HFFc6 (cell line): ENCODE measurements around the gene YWHAB. TPM values are rescaled to one million over a fixed set of nuclear protein-coding genes. Genes with fewer than 3 reads are reported as not detected.

ENCODE experiments used
- DNase-seq: peaks from one replicate; pipeline ENCODE4 v3.0.0-alpha.2; 2018
- H3K27ac Mint-ChIP-seq: 2 replicates; pipeline ENCODE4 v1.8.0; 2020; ENCODE audit warnings: mild to moderate bottlenecking, mixed read lengths
- H3K27me3 Mint-ChIP-seq: 2 replicates; pipeline ENCODE4 v1.8.0; 2021; ENCODE audit warnings: mild to moderate bottlenecking, moderate library complexity, mixed read lengths; ENCODE audit not compliant: insufficient read depth
- H3K36me3 Mint-ChIP-seq: 2 replicates; pipeline ENCODE4 v1.8.0; 2021; ENCODE audit warnings: low read depth, mixed read lengths
- H3K4me1 Mint-ChIP-seq: 2 replicates; pipeline ENCODE4 v1.8.0; 2020; ENCODE audit warnings: low read depth, mixed read lengths
- H3K4me3 Mint-ChIP-seq: 2 replicates; pipeline ENCODE4 v1.8.0; 2020; ENCODE audit warnings: mild to moderate bottlenecking, moderate library complexity, mixed read lengths
- H3K9me3 Mint-ChIP-seq: 2 replicates; pipeline ENCODE4 v1.8.0; 2020; ENCODE audit warnings: mild to moderate bottlenecking, mixed read lengths
- CTCF ChIP-seq: fragments of 200-600 bp; sonication (generic); IDR thresholded peaks from 2 replicates; pipeline ENCODE4 v1.5.0; 2021; ENCODE audit warnings: antibody characterized with exemption, mild to moderate bottlenecking
- total RNA-seq, 6 experiments: library from RNA; stranded (reverse); fragmentation: NEBNext Ultra II Directional; extraction: Animal tissue kit (Norgen Biotek cat#: 25700); gene quantifications; 2 replicates in 1 of 6; 3 replicates in 5 of 6; pipeline ENCODE4 v1.2.3, GENCODE V29; 2021

Gene YWHAB
- total RNA-seq, 6 experiments from 2014 or later, result 284 to 315 (median 301) TPM

GRCh38 chr20:44928595-44928994 is 43.1 kb downstream of the YWHAB start:
- Mint-ChIP-seq H3K36me3 (0 out of 2 replicates have a peak, but pooled peaks cover 7% of the 10 kb centered on the region), H3K27me3 (no peaks in the 10 kb centered on the region), H3K4me1 (no peaks in the 10 kb centered on the region; the same call in 1 of the 2 replicates), H3K9me3 (no peaks in the 10 kb centered on the region), H3K27ac (no peak overlapping the region), H3K4me3 (no peak overlapping the region)
- DNase-seq, result no peak
- no peak for TF ChIP-seq CTCF

GRCh38 chr20:44930517-44931168 is 45.1 kb downstream of the YWHAB start:
- H3K27ac Mint-ChIP-seq, result no peak overlapping the region
- DNase-seq, result no peak
- TF ChIP-seq CTCF, result no peak
- H3K4me3 Mint-ChIP-seq, result no peak overlapping the region
- 0 out of 2 replicates have a peak, but pooled peaks cover 7% of the 10 kb centered on the region for H3K36me3 Mint-ChIP-seq
- H3K4me1 Mint-ChIP-seq, result no peaks in the 10 kb centered on the region; the same call in 1 of the 2 replicates
- H3K9me3 Mint-ChIP-seq, result no peaks in the 10 kb centered on the region
- no peaks in the 10 kb centered on the region for H3K27me3 Mint-ChIP-seq

- H3K4me1 Mint-ChIP-seq, result no peaks in the 10 kb centered on the region; the same call in 1 of the 2 replicates
Observed at GRCh38 chr20:44931911-44932310, 46.4 kb downstream of the YWHAB start.

GRCh38 chr20:44932916-44933315 is 47.4 kb downstream of the YWHAB start:
- H3K4me1 Mint-ChIP-seq, result no peaks in the 10 kb centered on the region; the same call in 1 of the 2 replicates
- TF ChIP-seq CTCF, result no peak
- no peak for DNase-seq
- no peaks in the 10 kb centered on the region for H3K9me3 Mint-ChIP-seq
- no peak overlapping the region for H3K4me3 Mint-ChIP-seq
- H3K36me3 Mint-ChIP-seq, result peaks cover 11% of the 10 kb centered on the region; the same call in 1 of the 2 replicates
- no peak overlapping the region for H3K27ac Mint-ChIP-seq
- no peaks in the 10 kb centered on the region for H3K27me3 Mint-ChIP-seq

More at GRCh38 chr20:44931911-44932310, 46.4 kb downstream of the YWHAB start:
- Mint-ChIP-seq H3K9me3 (no peaks in the 10 kb centered on the region), H3K27ac (no peak overlapping the region), H3K27me3 (no peaks in the 10 kb centered on the region), H3K36me3 (peaks cover 11% of the 10 kb centered on the region; the same call in 1 of the 2 replicates), H3K4me3 (no peak overlapping the region)
- DNase-seq, result no peak
- TF ChIP-seq CTCF, result no peak

- Mint-ChIP-seq H3K4me1 (peaks cover 17% of the 10 kb centered on the region), H3K27me3 (no peaks in the 10 kb centered on the region), H3K9me3 (no peaks in the 10 kb centered on the region), H3K4me3 (no peak overlapping the region), H3K27ac (no peak overlapping the region), H3K36me3 (peaks cover 19% of the 10 kb centered on the region)
- no peak for TF ChIP-seq CTCF
- no peak for DNase-seq
Observed at GRCh38 chr20:44936510-44936909, 51.0 kb downstream of the YWHAB start.
